GM12801 (cell line): ENCODE results near the gene SGK1.

ENCODE experiments used
- CTCF ChIP-seq: IDR thresholded peaks from one replicate; pipeline ENCODE4 v1.5.1; 2011; ENCODE audit warnings: control low read depth; ENCODE audit not compliant: insufficient read length; ENCODE audit errors: extremely low read depth

The SGK1 gene

GRCh38 chr6:134324141-134324540 lies 6.2 kb upstream of the SGK1 start:
- no peak for TF ChIP-seq CTCF

- no peak for TF ChIP-seq CTCF
These were observed 5.8 kb upstream of the SGK1 start for GRCh38 chr6:134323698-134324097.

GRCh38 chr6:134323294-134323693 lies 5.4 kb upstream of the SGK1 start:
- no peak for TF ChIP-seq CTCF

- no peak for TF ChIP-seq CTCF
These were observed 4.3 kb upstream of the SGK1 start for GRCh38 chr6:134322216-134322615.

GRCh38 chr6:134321246-134321645 lies 3.3 kb upstream of the SGK1 start:
- TF ChIP-seq CTCF: no peak

- TF ChIP-seq CTCF: no peak
These were observed 1.0 kb upstream of the SGK1 start for GRCh38 chr6:134318974-134319281.

- TF ChIP-seq CTCF: no peak
These were observed 493 bp upstream of the SGK1 start for GRCh38 chr6:134318236-134318973.
